GM08714 (cell line): ENCODE data around the gene SAMMSON.

Source experiments
- H3K4me3 ChIP-seq: fragments of 200-500 bp; sonication (Bioruptor generic); 2 replicates; pipeline ENCODE4 v1.5.1; 2014; ENCODE audit warnings: mild to moderate bottlenecking, low read length, inconsistent platforms
- ZNF274 ChIP-seq: IDR thresholded peaks from 2 replicates; pipeline ENCODE4 v1.6.1; 2012; ENCODE audit warnings: mild to moderate bottlenecking, low read depth, low read length

SAMMSON gene

DNA sequence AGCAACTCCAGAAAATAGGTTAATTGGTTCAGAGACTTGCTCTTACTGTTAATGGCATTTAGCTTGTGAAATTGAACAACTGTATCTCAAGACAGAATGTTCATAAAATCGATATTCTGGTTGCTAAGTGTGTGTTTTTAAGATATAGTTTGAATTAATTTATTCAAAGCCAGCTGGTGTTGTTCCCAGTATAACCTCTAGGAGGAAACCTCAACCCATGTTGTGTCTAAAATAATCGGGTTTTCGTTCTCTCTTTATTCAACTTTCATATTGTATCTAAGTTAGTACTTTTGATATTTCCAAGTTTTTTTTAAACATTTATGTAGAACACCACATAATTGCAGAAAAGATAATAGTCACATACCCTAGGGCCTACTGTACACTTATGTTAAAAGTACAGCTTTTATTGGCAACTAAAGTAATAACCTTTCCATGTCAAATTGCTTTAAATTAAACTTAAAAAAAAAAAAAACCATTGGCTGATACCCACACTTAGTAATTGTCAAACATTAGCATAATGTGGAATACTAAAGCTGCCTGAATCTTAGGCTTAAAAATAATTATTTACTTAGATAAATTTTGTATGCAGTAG, 90.9 kb downstream of the SAMMSON start:
- no peak overlapping the region for H3K4me3 ChIP-seq

DNA sequence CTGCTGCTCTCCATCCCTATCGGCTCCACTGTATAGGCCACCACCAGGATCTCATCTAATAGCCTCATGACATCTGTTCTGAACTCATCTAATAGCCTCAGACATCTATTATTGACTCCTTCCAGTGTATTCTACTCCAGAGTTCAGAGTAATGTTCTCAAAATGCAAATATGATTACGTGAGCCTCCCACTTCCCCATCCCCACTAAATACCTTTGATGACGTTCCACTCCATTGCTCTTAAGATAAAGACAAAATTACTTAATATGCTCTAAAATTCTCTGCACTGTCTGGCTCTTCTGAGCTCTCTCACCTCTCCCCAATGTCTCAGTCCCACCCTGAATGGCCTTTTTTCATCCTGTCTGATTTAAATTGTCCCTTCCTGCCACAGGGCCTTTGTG, 94.7 kb downstream of the SAMMSON start:
- H3K4me3 ChIP-seq = no peak overlapping the region
- no peak for TF ChIP-seq ZNF274

More for the DNA sequence above, 90.9 kb downstream of the SAMMSON start:
- TF ChIP-seq ZNF274 = no peak

DNA sequence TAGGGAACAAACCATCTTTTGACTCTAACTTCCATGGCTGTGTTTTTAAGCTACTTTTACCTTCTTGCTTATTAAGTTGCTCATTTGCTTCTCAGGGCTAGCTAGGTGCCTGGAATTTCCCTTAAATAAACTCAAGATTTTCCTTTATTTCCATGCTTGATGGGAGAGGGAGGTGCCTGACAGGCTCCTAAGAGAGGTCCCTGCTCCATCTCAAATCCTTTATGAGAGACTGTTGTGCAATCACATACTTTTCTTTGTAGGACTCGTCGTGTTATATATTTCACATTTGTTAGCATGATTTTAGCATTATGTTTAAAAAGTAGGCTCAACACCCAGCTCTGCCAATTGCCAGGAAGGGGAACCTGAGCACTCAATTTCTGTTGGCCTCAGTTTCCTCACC, 95.7 kb downstream of the SAMMSON start:
- no peak for TF ChIP-seq ZNF274
- no peak overlapping the region for H3K4me3 ChIP-seq

DNA sequence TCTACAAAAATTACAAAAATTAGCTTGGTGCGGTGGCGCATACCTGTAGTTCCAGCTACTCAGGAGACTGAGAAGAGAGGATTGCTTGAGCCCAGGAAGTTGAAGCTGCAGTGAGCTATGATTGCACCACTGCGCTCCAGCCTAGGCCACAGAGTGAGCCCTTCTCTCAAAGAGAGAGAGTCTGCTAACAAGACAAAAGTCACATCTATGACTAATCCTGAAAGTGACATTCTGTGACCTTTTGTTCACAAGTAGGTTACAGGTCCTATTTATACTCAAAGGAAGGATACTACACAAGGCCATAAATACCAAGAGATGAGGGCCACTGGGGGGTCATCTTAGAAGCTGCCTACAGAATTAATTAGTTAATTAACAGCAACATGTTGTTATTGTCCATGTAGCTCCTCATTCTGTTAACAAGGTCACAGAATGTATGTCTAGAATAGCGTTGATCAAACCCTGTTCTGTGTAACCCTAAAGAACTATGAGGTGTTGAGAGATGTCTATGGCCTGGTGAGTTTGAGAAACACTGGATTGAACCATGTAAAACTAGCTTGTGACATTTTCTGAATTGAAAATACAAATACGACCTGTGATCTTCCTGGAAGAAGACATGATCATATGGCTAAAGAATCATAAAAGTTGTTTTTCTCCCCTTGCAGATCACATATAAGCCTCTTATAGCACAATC, 97.0 kb downstream of the SAMMSON start:
- no peak overlapping the region for H3K4me3 ChIP-seq
- TF ChIP-seq ZNF274 = no peak

DNA sequence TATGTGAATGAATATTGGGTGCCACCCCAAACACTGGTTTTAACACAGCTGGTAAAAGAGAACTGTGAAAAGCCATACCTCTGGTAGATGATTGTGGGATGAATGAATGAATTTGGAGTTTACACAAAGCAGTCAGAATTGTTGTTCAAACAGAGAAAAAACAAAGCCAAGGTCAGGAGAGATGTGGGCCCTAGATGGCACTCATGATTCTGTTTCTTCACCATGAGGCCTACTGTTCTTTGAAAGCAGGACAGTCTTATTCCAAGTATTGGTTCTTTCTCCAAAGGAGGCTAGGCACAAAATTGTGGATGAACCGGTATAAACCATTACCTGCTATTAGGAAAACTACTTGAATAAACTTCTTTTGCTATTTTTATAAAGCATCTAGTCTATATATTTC, 97.6 kb downstream of the SAMMSON start:
- H3K4me3 ChIP-seq = no peak overlapping the region
- TF ChIP-seq ZNF274 = no peak

DNA sequence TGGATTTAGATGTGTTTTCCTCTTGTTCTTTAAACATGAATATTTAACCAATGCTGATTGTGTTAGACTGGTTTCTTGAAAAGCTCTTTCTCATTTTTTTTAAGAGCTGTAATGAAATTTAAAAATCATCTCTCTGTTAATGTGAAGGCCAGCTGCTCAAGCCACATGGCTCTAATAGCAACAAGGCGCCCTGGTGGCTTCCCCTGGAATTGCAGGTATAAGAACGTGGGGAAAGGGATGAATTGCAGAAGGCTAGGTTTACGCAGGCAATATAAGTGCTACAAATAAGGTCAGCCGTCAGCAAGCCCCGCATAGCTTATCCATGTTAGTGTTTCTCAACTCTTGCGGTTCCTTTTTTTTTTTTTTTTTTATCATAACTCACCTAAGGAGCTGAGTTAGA, 108.5 kb downstream of the SAMMSON start:
- no peak overlapping the region for H3K4me3 ChIP-seq
- no peak for TF ChIP-seq ZNF274

DNA sequence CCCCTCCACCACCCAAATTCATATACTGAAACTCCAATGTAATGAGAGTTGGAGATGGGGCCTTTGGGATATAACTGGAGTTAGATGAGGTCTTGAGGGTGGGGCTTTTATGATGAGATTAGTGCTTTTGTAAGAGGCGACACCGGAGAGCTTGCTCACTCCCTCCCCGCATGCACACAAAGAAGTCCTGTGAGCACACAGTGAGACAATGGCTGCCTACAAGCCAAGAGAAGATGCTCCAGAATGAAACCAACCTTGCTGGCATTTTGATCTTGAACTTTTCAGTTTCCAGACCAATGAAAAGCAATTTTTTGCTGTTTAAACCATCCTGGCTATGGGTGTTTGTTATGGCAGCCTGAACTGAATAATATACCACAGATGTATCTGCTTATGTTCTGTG, 109.0 kb downstream of the SAMMSON start:
- TF ChIP-seq ZNF274 = no peak
- H3K4me3 ChIP-seq = no peak overlapping the region

DNA sequence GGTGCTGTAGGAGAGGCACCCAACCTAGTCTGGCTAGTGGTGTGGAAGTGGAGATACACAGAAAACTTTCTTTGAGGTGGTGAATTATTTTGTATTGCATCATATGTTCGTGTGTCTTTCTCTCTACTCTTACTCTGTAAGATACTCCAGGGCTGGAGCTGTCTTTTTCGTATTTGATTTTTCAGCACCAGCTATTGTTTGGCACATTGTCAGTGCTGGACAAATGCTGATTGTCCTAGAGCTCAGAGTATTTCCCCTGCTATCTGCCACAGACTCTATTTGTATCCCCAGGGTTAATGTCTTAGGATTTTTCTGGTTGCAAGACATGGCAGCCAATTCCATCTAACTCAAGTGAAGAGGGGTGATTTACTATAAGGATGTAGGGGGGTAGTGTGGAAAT, 110.5 kb downstream of the SAMMSON start:
- TF ChIP-seq ZNF274 = no peak
- H3K4me3 ChIP-seq = no peak overlapping the region

DNA sequence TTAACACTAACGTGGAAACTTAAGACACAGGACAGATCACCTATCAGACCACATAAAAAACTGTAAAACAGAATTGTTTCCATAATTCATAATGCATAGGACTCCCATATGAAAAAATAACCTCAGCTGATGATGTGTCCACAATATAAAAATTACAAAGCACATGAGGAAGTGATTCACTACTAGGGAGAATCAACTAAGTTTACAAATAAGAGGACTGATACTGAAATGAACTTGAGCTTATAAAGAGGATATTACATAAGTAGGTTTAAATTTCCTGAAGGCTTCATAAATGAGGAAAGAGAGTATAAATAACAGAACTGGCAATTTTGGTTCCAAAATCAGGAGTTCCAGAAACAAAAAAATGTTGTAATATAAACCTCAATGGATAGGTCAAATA, 111.9 kb downstream of the SAMMSON start:
- H3K4me3 ChIP-seq = no peak overlapping the region
- no peak for TF ChIP-seq ZNF274

DNA sequence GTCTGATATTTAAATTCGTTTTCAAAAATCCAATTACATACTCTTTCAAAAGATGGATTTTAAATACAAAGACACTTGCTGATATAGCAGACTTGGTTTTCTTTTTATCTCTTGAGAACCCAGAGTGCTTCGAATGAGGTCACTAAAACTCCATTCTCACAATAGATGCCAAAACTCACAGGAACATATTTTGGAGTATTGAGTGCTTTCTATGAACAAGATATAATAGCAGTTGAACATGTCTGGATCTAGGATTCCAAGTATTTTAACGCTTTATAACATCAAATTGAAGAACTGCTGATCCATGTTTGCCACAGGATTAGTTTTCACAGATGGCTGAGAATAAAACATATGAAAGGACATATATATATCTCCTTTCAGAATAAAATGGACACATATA, 113.2 kb downstream of the SAMMSON start:
- no peak overlapping the region for H3K4me3 ChIP-seq
- TF ChIP-seq ZNF274 = no peak

DNA sequence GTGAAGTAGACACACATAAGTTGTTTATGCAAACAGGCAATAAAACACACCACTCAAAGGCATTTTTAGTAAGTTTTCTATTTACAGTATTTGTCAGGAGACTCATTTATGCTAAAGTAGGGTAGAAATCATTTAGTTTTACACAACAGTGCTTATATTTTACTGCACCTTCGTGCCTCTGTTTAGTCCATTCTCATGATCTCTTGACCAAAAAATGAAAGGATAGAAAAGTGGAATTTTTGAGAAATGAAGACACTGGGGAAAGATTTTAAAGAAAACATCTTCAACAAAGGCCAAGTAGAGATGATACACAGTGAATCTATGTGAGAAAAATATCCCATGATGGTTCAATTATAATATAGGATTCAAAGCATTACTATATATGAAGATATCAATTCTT, 114.9 kb downstream of the SAMMSON start:
- TF ChIP-seq ZNF274 = no peak
- no peak overlapping the region for H3K4me3 ChIP-seq

DNA sequence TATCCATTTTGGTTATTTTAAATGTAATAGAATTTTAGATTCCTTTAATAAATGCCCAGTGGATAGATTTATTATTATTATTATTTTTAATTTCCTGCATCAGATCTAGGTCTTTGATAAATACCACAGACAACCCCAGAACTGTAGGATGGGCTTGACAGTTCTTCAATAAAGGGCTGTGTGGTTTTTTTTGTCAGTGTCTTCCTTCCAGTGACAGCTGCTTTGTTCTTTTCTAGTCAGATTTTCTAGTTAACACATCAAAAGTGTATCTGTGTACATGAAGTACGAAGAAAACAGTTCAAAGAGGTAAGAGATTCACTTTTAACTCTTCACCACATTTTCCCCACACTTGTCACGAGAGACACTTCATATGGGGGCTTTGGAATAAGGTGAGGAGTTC, 120.3 kb downstream of the SAMMSON start:
- TF ChIP-seq ZNF274 = no peak

More for the DNA sequence above, 120.3 kb downstream of the SAMMSON start:
- no peak overlapping the region for H3K4me3 ChIP-seq
